BJ (cell line): Measurements from ENCODE around the gene IL10. TPM values are rescaled to one million over a fixed set of nuclear protein-coding genes. Genes with fewer than 3 reads are reported as not detected.

Source experiments
- CTCF ChIA-PET: fragments of 350-600 bp; formaldehyde crosslinking; extraction: SDS; loops from one replicate; lab custom pipeline; 2021; ENCODE audit warnings: antibody characterized with exemption, inconsistent platforms; lab: Yijun Ruan, JAX
- POLR2A ChIA-PET: fragments of 300-600 bp; sonication (Branson Sonifier 250); formaldehyde crosslinking; extraction: SDS; loops from one replicate; lab custom pipeline; 2021; ENCODE audit warnings: antibody characterized with exemption; lab: Charles Lee
- DNase-seq: peaks from one replicate; pipeline ENCODE4 v3.0.0-alpha.2; 2011; ENCODE audit warnings: low read depth
- H3K27me3 ChIP-seq: 2 replicates; pipeline ENCODE4 v1.6.0; 2011; ENCODE audit warnings: low read length; ENCODE audit not compliant: control insufficient read depth, insufficient read depth
- H3K36me3 ChIP-seq: 2 replicates; pipeline ENCODE4 v1.5.1; 2011; ENCODE audit warnings: low read length; ENCODE audit not compliant: control insufficient read depth, insufficient read depth
- H3K4me3 ChIP-seq: 2 replicates; pipeline ENCODE4 v1.5.1; 2011; ENCODE audit warnings: low read depth, mild to moderate bottlenecking, control low read depth, low read length
- polyA plus RNA-seq: library from polyadenylated mRNA; depleted of rRNA; stranded (reverse); fragments of >200 nt; gene quantifications from 2 replicates; pipeline ENCODE4 v1.2.3, GENCODE V29; 2011
- TF ChIP-seq, protein P1 (sequence below): IDR thresholded peaks from 2 replicates; pipeline ENCODE4 v1.5.1; 2011; ENCODE audit warnings: low read depth, mild to moderate bottlenecking, control low read depth, inconsistent platforms, low read length, moderate library complexity; ENCODE audit not compliant: insufficient read depth

IL10 gene
- polyA plus RNA-seq, 1 experiment, result not detected

DNA sequence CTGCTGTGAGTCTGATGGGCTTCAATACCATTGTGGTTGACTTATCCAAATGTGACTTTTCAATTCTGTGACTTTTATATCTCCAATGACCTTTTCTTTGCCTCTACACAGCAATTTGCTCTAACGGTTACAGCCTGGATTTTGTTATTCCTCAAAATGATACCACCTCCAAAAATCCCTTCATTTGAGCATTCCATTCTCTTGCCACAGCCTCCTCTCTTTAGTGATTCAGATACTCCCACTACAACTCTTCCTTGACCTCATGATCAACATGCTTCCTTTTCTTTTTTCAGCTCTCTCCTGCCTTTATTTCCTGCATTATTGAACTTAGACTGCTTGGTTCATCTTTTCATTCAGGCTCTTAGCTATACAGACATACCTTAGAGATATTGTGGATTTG lies 18.3 kb downstream of the IL10 start:
- ChIA-PET POLR2A (no interaction called here), CTCF (interaction anchor here (1.1 to 1.5 kb wide), 4 partner anchors 9 to 35 kb away, joined by 4 to 5 read pairs (median 4); no protein-coding TSS in a partner anchor)
- no peaks in the 10 kb centered on the region for H3K36me3 ChIP-seq
- TF ChIP-seq, protein P1, sequence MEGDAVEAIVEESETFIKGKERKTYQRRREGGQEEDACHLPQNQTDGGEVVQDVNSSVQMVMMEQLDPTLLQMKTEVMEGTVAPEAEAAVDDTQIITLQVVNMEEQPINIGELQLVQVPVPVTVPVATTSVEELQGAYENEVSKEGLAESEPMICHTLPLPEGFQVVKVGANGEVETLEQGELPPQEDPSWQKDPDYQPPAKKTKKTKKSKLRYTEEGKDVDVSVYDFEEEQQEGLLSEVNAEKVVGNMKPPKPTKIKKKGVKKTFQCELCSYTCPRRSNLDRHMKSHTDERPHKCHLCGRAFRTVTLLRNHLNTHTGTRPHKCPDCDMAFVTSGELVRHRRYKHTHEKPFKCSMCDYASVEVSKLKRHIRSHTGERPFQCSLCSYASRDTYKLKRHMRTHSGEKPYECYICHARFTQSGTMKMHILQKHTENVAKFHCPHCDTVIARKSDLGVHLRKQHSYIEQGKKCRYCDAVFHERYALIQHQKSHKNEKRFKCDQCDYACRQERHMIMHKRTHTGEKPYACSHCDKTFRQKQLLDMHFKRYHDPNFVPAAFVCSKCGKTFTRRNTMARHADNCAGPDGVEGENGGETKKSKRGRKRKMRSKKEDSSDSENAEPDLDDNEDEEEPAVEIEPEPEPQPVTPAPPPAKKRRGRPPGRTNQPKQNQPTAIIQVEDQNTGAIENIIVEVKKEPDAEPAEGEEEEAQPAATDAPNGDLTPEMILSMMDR, result no peak
- peak; percentile 33 for DNase-seq
- no peak overlapping the region for H3K4me3 ChIP-seq
- H3K27me3 ChIP-seq, result no peaks in the 10 kb centered on the region

DNA sequence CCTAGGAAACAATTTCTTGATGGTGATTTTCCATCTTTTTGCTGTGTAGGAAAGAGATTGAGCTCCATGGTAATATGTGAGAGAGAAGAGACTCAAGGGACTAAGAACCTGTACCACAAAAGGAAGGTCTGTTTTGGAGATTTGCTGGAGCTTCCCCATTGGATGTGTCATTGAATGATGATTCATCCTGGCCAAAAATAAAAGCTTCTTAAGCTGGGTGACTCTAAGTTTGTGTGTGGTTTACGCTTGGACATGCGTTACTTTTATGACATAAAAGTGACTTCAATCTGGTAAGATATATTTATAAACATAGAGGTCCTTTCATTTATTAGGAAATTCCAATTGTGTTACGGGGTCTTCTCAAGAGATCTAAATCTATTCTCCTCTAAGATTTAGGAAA lies 19.2 kb downstream of the IL10 start:
- CTCF ChIA-PET, result interaction anchor here (1.0 to 1.5 kb wide), 5 partner anchors 8 to 56 kb away, joined by 3 to 5 read pairs (median 4); no protein-coding TSS in a partner anchor
- TF ChIP-seq, protein P1, result no peak
- DNase-seq, result peak; percentile 77
- POLR2A ChIA-PET, result no interaction called here
- no peaks in the 10 kb centered on the region for H3K27me3 ChIP-seq
- no peaks in the 10 kb centered on the region for H3K36me3 ChIP-seq
- H3K4me3 ChIP-seq, result no peak overlapping the region

DNA sequence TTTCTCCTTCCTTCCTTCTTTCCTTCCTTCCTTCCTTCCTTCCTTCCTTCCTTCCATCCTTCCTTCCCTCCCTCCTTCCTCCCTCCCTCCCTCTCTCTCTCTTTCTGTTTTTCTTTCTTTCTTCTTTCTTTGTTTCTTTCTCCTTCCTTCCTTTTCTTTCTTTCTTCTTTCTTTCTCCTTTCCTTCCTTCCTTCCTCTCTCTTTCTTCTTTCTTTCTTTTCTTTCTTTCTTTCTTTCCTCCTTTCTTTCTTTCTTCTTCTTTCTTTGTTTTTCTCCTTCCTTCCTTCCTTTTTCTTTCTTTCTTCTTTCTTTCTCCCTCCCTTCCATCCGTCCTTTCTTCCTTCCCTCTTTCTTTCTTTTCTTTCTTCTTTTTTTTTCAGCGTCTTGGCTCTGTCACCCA lies 19.8 kb downstream of the IL10 start:
- Histone ChIP-seq H3K36me3 (no peaks in the 10 kb centered on the region), H3K4me3 (no peak overlapping the region), H3K27me3 (no peaks in the 10 kb centered on the region)
- CTCF ChIA-PET, result interaction anchor here (1.0 kb wide), 1 partner anchor 56 kb away, joined by 3 read pairs; no protein-coding TSS in a partner anchor
- POLR2A ChIA-PET, result no interaction called here
- DNase-seq, result no peak
- TF ChIP-seq, protein P1, result no peak

DNA sequence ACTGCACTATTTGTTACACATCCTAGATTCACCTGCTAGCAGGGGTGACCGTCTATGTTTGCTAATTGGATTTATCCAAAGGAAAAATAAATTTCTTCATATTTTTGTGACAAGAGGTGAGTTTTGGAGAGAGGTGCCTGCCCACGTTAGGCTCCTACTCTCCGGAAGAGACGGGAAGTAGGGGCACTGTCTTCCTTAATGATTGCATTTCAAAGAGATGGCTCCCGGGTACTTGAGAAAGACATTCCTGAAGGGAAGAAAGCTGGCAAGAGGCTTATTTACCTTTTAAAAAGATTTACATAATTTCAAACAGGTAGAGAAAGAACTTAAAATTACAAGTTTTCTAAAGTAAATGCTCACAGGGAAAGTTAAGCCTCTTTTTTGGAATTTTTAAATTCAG lies 20.4 kb downstream of the IL10 start:
- ChIA-PET POLR2A (no interaction called here), CTCF (no interaction called here)
- H3K4me3 ChIP-seq, result no peak overlapping the region
- DNase-seq, result no peak
- H3K36me3 ChIP-seq, result no peaks in the 10 kb centered on the region
- H3K27me3 ChIP-seq, result no peaks in the 10 kb centered on the region
- TF ChIP-seq, protein P1, result no peak

DNA sequence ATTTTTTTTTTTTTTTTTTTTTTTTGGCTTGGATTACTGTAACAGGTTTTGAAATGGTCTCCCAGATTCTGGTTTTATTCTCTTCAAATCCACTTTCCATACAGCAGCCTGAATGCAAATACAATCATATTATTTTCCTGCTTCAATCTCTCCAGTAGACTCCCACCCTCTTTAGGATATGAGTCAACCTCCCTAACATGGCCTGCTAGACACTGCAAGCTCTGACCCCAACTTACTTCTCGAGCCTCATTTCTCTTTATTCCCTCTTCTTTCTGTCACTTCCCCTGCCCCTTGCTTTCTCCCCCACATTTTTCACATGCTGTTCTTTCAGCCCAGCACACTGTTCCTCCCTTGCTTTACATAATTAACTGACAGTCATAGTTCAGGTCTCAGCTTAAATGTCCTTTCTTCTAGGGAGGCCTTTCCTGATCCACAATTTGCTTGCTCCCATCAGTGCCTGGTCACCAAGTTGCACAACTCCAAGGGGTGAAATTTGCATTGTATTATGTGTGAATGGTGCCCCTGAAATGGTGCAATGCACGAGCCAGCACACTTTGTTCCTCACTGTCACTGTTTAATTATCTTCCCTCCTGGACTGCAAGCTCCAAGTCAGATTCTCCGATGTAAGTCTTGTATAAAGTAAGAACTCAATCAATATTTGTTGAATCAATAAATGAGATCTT lies 23.8 kb downstream of the IL10 start:
- no peaks in the 10 kb centered on the region for H3K36me3 ChIP-seq
- no peak overlapping the region for H3K4me3 ChIP-seq
- TF ChIP-seq, protein P1, result no peak
- DNase-seq, result no peak
- ChIA-PET POLR2A (no interaction called here), CTCF (interaction anchor here (0.7 to 1.8 kb wide), 10 partner anchors 9 to 84 kb away, joined by 3 to 6 read pairs (median 4); no protein-coding TSS in a partner anchor)
- no peaks in the 10 kb centered on the region for H3K27me3 ChIP-seq
